GM10248 (cell line): ENCODE results near the gene ZNF133.
"Not testable (repeated sequence)": the region's sequence is repeated elsewhere in the genome, so short reads cannot be mapped to it uniquely, and the experiment has no call there.

Experiments used
- CTCF ChIA-PET: fragments of 300-600 bp; sonication (Branson Sonifier 250); formaldehyde crosslinking; extraction: SDS; loops from one replicate; lab custom pipeline; 2021; ENCODE audit warnings: antibody characterized with exemption; lab: Yijun Ruan, JAX
- POLR2A ChIA-PET: fragments of 350-650 bp; sonication (Branson Sonifier 250); formaldehyde crosslinking; extraction: SDS; loops from one replicate; lab custom pipeline; 2020; ENCODE audit warnings: antibody characterized with exemption; lab: Yijun Ruan, JAX
- DNase-seq: peaks from one replicate; pipeline ENCODE4 v3.0.0; 2012; ENCODE audit errors: extremely low spot score
- TF ChIP-seq, protein P1 (sequence below): IDR thresholded peaks from 2 replicates; pipeline ENCODE4 v1.5.1; 2012; ENCODE audit warnings: mild to moderate bottlenecking, low read depth; ENCODE audit errors: extremely low read depth, missing control alignments, control extremely low read depth

Gene ZNF133

DNA sequence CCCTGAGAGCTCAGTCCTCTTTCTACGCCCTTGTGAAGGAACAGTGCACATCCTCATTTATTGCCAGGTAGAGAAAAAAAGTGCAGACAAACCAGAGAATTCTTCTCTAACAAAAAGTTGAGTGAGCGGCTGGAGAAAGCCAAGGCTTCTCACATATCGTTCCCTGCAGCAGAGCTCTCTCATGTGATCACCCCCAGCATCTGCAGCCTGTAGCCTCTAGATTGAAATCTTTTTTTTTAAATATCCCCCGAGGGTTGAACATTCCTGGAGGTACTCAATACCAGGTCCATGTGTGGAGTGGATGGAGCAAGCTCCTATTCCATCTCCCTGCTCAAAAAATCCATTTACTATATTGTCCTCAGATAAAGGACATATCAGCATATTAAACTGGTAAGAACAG is 22.9 kb upstream of the ZNF133 start:
- ChIA-PET CTCF (interaction anchor here (0.8 kb wide), 1 partner anchor 10 kb away, joined by 3 read pairs; no protein-coding TSS in a partner anchor), POLR2A (no interaction called here)
- no peak for DNase-seq
- TF ChIP-seq, protein P1, sequence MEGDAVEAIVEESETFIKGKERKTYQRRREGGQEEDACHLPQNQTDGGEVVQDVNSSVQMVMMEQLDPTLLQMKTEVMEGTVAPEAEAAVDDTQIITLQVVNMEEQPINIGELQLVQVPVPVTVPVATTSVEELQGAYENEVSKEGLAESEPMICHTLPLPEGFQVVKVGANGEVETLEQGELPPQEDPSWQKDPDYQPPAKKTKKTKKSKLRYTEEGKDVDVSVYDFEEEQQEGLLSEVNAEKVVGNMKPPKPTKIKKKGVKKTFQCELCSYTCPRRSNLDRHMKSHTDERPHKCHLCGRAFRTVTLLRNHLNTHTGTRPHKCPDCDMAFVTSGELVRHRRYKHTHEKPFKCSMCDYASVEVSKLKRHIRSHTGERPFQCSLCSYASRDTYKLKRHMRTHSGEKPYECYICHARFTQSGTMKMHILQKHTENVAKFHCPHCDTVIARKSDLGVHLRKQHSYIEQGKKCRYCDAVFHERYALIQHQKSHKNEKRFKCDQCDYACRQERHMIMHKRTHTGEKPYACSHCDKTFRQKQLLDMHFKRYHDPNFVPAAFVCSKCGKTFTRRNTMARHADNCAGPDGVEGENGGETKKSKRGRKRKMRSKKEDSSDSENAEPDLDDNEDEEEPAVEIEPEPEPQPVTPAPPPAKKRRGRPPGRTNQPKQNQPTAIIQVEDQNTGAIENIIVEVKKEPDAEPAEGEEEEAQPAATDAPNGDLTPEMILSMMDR: no peak

DNA sequence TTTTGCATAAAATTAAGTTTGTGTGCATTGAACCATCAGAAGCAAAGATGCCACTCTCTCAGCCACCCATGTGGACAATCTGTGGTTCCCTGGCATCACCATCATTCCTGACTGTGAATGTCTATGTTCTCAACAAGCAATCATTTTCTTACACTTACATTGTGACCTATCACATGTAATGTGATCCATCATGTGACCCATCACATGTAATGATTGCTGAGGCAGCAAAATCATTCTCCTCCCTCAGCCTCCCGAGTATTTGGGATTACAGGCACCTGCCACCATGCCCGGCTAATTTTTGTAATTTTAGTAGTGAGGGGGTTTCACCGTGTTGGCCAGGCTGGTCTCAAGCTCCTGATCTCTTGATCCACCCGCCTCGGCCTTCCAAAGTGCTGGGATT is 22.0 kb upstream of the ZNF133 start:
- DNase-seq: no peak
- TF ChIP-seq, protein P1: no peak
- ChIA-PET POLR2A (no interaction called here), CTCF (no interaction called here)

GRCh38 chr20:18267815-18268214 is 20.5 kb upstream of the ZNF133 start:
- DNase-seq: no peak
- POLR2A ChIA-PET: no interaction called here
- CTCF ChIA-PET: interaction anchor here (1.1 kb wide), 1 partner anchor 8 kb away, joined by 5 read pairs; no protein-coding TSS in a partner anchor

DNA sequence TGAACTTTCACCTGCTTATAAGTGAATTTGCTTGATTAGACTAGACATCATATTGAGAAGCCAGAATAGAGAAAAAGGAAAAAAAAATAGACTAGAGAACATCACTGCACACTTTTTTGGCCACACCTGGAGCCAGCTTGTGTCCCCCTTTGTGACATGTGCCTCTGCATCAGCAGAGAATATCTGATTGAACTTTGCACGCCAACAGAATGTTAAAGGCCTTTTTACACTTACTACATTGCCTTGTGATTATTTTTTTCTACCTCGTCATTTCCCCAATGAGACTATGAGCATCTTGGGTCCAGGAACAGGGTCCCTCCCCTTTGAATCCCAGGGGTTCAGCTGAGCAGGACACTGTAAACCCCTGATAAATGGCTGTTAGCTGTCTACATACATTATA is 17.2 kb upstream of the ZNF133 start:
- TF ChIP-seq, protein P1: no peak
- POLR2A ChIA-PET: no interaction called here

More at GRCh38 chr20:18267815-18268214, 20.5 kb upstream of the ZNF133 start:
- TF ChIP-seq, protein P1: no peak

DNA sequence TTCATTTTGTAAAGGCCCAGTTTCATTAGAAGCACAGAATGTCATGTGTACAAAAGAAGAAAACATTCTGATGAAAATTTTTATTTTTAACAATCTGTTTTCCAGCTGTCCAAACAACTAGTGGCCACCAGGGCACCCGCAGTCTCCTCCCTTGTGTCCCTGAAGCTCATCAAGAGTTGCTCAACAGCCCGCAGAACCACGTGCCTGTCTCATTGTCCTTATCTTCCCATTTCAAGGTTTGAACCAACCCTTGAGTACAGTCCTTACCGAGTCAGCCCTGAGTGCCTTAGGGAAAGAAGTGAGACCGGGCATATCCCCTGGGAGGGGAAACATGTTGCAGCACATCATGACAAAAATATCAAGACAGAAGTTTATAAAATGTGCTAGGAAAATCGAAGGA is 15.9 kb upstream of the ZNF133 start:
- POLR2A ChIA-PET: no interaction called here
- CTCF ChIA-PET: no interaction called here
- no peak for DNase-seq
- TF ChIP-seq, protein P1: no peak

More for the DNA sequence above, 17.2 kb upstream of the ZNF133 start:
- CTCF ChIA-PET: no interaction called here
- no peak for DNase-seq

DNA sequence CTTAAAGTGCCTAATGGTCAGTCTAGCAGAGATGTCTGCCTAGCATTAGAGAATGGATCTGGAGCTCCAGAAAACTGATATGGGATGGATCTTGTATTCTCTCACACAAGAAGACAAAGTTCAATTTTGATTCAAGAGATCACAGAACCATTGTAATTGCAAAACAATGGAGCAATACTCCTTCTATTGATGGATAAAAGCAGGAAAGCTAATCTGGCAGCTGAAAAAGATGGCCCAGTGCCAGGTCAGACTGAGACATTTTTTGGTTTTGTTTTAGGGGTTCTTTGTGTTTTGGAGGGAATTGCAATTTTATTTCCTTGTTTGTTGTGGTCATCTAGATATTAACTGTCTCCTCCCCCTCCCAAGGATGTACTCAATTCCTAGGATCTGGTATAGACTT is 14.6 kb upstream of the ZNF133 start:
- ChIA-PET POLR2A (no interaction called here), CTCF (interaction anchor here (1.5 kb wide), 3 partner anchors 13 to 769 kb away, joined by 4 to 8 read pairs (median 5); no protein-coding TSS in a partner anchor)
- DNase-seq: no peak
- TF ChIP-seq, protein P1: no peak

DNA sequence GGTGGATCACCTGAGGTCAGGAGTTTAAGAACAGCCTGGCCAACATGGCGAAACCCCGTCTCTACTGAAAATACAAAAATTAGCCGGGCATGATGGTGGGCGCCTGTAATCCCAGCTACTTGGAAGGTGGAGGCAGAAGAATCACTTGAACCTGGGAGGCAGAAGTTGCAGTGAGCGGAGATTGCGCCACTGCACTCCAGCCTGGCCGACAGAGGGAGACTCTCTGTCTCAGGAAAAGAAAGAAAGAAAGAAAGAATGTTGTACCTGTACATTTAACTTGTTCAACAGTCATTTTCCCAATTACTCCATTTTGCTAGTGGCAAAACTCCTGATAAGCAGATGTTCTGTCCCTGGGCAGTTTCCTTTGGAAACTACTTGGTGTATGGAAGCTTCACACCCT is 12.4 kb upstream of the ZNF133 start:
- DNase-seq, POLR2A ChIA-PET: not testable (repeated sequence)
- CTCF ChIA-PET: interaction anchor here (0.8 to 2.0 kb wide), 7 partner anchors 8 to 772 kb away, joined by 3 to 8 read pairs (median 5); partner anchors contain the start of gene ZNF133
